ACC112 (cell line): Measurements from ENCODE around the gene RSL24D1.

Experiments
- H2AFZ ChIP-seq: fragments of 200-600 bp; sonication (generic); one replicate; pipeline ENCODE4 v1.6.0; 2017; ENCODE audit warnings: antibody characterized with exemption, low read length; ENCODE audit not compliant: unreplicated experiment
- H3K27ac ChIP-seq: fragments of 200-600 bp; sonication (generic); 2 replicates; pipeline ENCODE4 v1.5.1; 2014; ENCODE audit warnings: low read depth, mild to moderate bottlenecking, antibody characterized with exemption, low read length, moderate library complexity
- H3K27me3 ChIP-seq: fragments of 200-600 bp; sonication (generic); 2 replicates; pipeline ENCODE4 v1.6.1; 2014; ENCODE audit warnings: mild to moderate bottlenecking, antibody characterized with exemption, low read length, moderate library complexity, mixed read lengths; ENCODE audit not compliant: insufficient read depth
- H3K36me3 ChIP-seq: fragments of 200-600 bp; sonication (generic); 2 replicates; pipeline ENCODE4 v1.6.1; 2016; ENCODE audit warnings: mild to moderate bottlenecking, antibody characterized with exemption, low read length, moderate library complexity, mixed read lengths; ENCODE audit not compliant: insufficient read depth
- H3K4me1 ChIP-seq: fragments of 200-600 bp; sonication (generic); one replicate; pipeline ENCODE4 v1.6.1; 2016; ENCODE audit warnings: low read length, mixed read lengths; ENCODE audit not compliant: insufficient read depth, unreplicated experiment, control insufficient read depth
- H3K4me3 ChIP-seq: fragments of 200-600 bp; sonication (generic); 2 replicates; pipeline ENCODE4 v1.5.1; 2014; ENCODE audit warnings: mild to moderate bottlenecking, low read depth, low read length
- H3K79me2 ChIP-seq: fragments of 200-600 bp; sonication (generic); one replicate; pipeline ENCODE4 v1.6.0; 2016; ENCODE audit warnings: low read length; ENCODE audit not compliant: control insufficient read depth, unreplicated experiment, insufficient read depth

Gene RSL24D1

GRCh38 chr15:55204464-55204863, 7.7 kb upstream of the RSL24D1 start:
- H3K27me3 ChIP-seq, result no peaks in the 10 kb centered on the region
- H3K4me1 ChIP-seq, result no peaks in the 10 kb centered on the region
- H3K79me2 ChIP-seq, result no peaks in the 10 kb centered on the region
- H3K4me3 ChIP-seq, result no peak overlapping the region
- H3K36me3 ChIP-seq, result no peaks in the 10 kb centered on the region
- H2AFZ ChIP-seq, result no peak overlapping the region
- no peak overlapping the region for H3K27ac ChIP-seq

- no peak overlapping the region for H3K4me3 ChIP-seq
- no peaks in the 10 kb centered on the region for H3K4me1 ChIP-seq
- H3K27me3 ChIP-seq, result no peaks in the 10 kb centered on the region
- no peaks in the 10 kb centered on the region for H3K79me2 ChIP-seq
- H2AFZ ChIP-seq, result no peak overlapping the region
- no peak overlapping the region for H3K27ac ChIP-seq
- H3K36me3 ChIP-seq, result no peaks in the 10 kb centered on the region
These were observed 5.5 kb upstream of the RSL24D1 start for GRCh38 chr15:55202206-55202605.

GRCh38 chr15:55198706-55199105, 2.0 kb upstream of the RSL24D1 start:
- Histone ChIP-seq H2AFZ (no peak overlapping the region), H3K27ac (no peak overlapping the region), H3K4me1 (peaks cover 20% of the 10 kb centered on the region), H3K79me2 (peaks cover 30% of the 10 kb centered on the region), H3K4me3 (no peak overlapping the region), H3K36me3 (no peaks in the 10 kb centered on the region), H3K27me3 (no peaks in the 10 kb centered on the region)

- H3K36me3 ChIP-seq, result no peaks in the 10 kb centered on the region
- H3K79me2 ChIP-seq, result peaks cover 39% of the 10 kb centered on the region
- H3K4me1 ChIP-seq, result peaks cover 25% of the 10 kb centered on the region
- H3K27me3 ChIP-seq, result no peaks in the 10 kb centered on the region
- peak overlapping the region; percentile 72 for H2AFZ ChIP-seq
- H3K4me3 ChIP-seq, result peak overlapping the region; percentile 99
- H3K27ac ChIP-seq, result no peak overlapping the region
These were observed 978 bp upstream of the RSL24D1 start for GRCh38 chr15:55197719-55198118.

- H3K27me3 ChIP-seq, result no peaks in the 10 kb centered on the region
- H3K36me3 ChIP-seq, result peaks cover 3% of the 10 kb centered on the region; the same call in 1 of the 2 replicates
- peaks cover 25% of the 10 kb centered on the region for H3K4me1 ChIP-seq
- H2AFZ ChIP-seq, result peak overlapping the region; percentile 72
- peak overlapping the region; percentile 99 for H3K4me3 ChIP-seq
- H3K27ac ChIP-seq, result no peak overlapping the region
- H3K79me2 ChIP-seq, result peaks cover 43% of the 10 kb centered on the region
These were observed 593 bp upstream of the RSL24D1 start for GRCh38 chr15:55197362-55197705.

GRCh38 chr15:55195996-55196395, 745 bp downstream of the RSL24D1 start:
- Histone ChIP-seq H3K27ac (peak overlapping the region; percentile 87), H3K4me3 (peak overlapping the region; percentile 99), H3K4me1 (peaks cover 25% of the 10 kb centered on the region), H2AFZ (peak overlapping the region; percentile 93), H3K36me3 (peaks cover 17% of the 10 kb centered on the region), H3K79me2 (peaks cover 55% of the 10 kb centered on the region), H3K27me3 (no peaks in the 10 kb centered on the region)

GRCh38 chr15:55194256-55194655, 2.5 kb downstream of the RSL24D1 start:
- H3K36me3 ChIP-seq, result peaks cover 18% of the 10 kb centered on the region
- H3K4me1 ChIP-seq, result peaks cover 25% of the 10 kb centered on the region
- no peak overlapping the region for H3K27ac ChIP-seq
- H2AFZ ChIP-seq, result no peak overlapping the region
- peak overlapping the region; percentile 99 for H3K4me3 ChIP-seq
- H3K79me2 ChIP-seq, result peaks cover 57% of the 10 kb centered on the region
- no peaks in the 10 kb centered on the region for H3K27me3 ChIP-seq

GRCh38 chr15:55186331-55186730, 10.4 kb downstream of the RSL24D1 start:
- H3K36me3 ChIP-seq, result peaks cover 23% of the 10 kb centered on the region
- H2AFZ ChIP-seq, result no peak overlapping the region
- no peak overlapping the region for H3K4me3 ChIP-seq
- H3K27me3 ChIP-seq, result no peaks in the 10 kb centered on the region
- H3K79me2 ChIP-seq, result peaks cover 34% of the 10 kb centered on the region
- H3K4me1 ChIP-seq, result peaks cover 8% of the 10 kb centered on the region
- H3K27ac ChIP-seq, result no peak overlapping the region

GRCh38 chr15:55183679-55184078, 13.1 kb downstream of the RSL24D1 start:
- peaks cover 30% of the 10 kb centered on the region for H3K79me2 ChIP-seq
- peaks cover 8% of the 10 kb centered on the region for H3K4me1 ChIP-seq
- H3K4me3 ChIP-seq, result no peak overlapping the region
- H2AFZ ChIP-seq, result no peak overlapping the region
- peaks cover 24% of the 10 kb centered on the region for H3K36me3 ChIP-seq
- no peak overlapping the region for H3K27ac ChIP-seq
- H3K27me3 ChIP-seq, result no peaks in the 10 kb centered on the region

GRCh38 chr15:55179141-55179540, 17.6 kb downstream of the RSL24D1 start:
- Histone ChIP-seq H3K79me2 (no peaks in the 10 kb centered on the region), H3K27ac (no peak overlapping the region), H3K27me3 (no peaks in the 10 kb centered on the region), H3K4me3 (no peak overlapping the region), H3K4me1 (peaks cover 8% of the 10 kb centered on the region), H3K36me3 (peaks cover 17% of the 10 kb centered on the region), H2AFZ (no peak overlapping the region)

- H3K27ac ChIP-seq, result no peak overlapping the region
- H3K79me2 ChIP-seq, result no peaks in the 10 kb centered on the region
- no peaks in the 10 kb centered on the region for H3K27me3 ChIP-seq
- no peaks in the 10 kb centered on the region for H3K4me1 ChIP-seq
- no peak overlapping the region for H3K4me3 ChIP-seq
- H3K36me3 ChIP-seq, result no peaks in the 10 kb centered on the region
- H2AFZ ChIP-seq, result no peak overlapping the region
These were observed 26.4 kb downstream of the RSL24D1 start for GRCh38 chr15:55170361-55170760.
